Naive thymus-derived CD8-positive, alpha-beta T cell (primary cell): ENCODE data around the gene PRKRIP1. TPM values are rescaled to one million over a fixed set of nuclear protein-coding genes. Genes with fewer than 3 reads are reported as not detected.
"Not testable (repeated sequence)": the region's sequence is repeated elsewhere in the genome, so short reads cannot be mapped to it uniquely, and the experiment has no call there.

Experiments
- ATAC-seq, 2 donors: fragments of 150-1000 bp; cut with Tn5 transposase in 1 of 2; sonication (Bioruptor Pico), chemical (Tn5 transposase) in 1 of 2; 1 replicate in 1 of 2; 2 replicates in 1 of 2; pipeline ENCODE4 v1.10.0; 2021; ENCODE audit warnings: mild to moderate bottlenecking in 2 of 2, moderate library complexity in 2 of 2
- POLR2A ChIA-PET: fragments of 350-600 bp; sonication (Branson Sonifier 250); formaldehyde crosslinking; loops from one replicate; lab custom pipeline; 2021; ENCODE audit warnings: antibody characterized with exemption; lab: Charles Lee
- DNase-seq, 10 donors: peaks; one replicate each; pipeline versions ENCODE4 v3.0.0 to v3.0.0-alpha.2; 2020 to 2022
- H3K27ac Mint-ChIP-seq, 10 donors: one replicate each; pipeline ENCODE4 v1.8.0; 2020 to 2022; ENCODE audit warnings: mild to moderate bottlenecking in 10 of 10, mixed read lengths in 10 of 10, moderate library complexity in 4 of 10, inconsistent platforms in 1 of 10
- H3K27me3 Mint-ChIP-seq, 5 donors: one replicate each; pipeline ENCODE4 v1.8.0; 2021 to 2022; ENCODE audit warnings: mixed read lengths in 5 of 5
- H3K36me3 Mint-ChIP-seq, 3 donors: one replicate each; pipeline ENCODE4 v1.8.0; 2020 to 2022; ENCODE audit warnings: mixed read lengths in 3 of 3, mild to moderate bottlenecking in 2 of 3, inconsistent platforms in 1 of 3
- H3K4me1 Mint-ChIP-seq, 4 donors: one replicate each; pipeline ENCODE4 v1.8.0; 2021 to 2022; ENCODE audit warnings: mixed read lengths in 4 of 4
- H3K4me3 Mint-ChIP-seq, 10 donors: one replicate each; pipeline ENCODE4 v1.8.0; 2020 to 2022; ENCODE audit warnings: mild to moderate bottlenecking in 10 of 10, mixed read lengths in 10 of 10, moderate library complexity in 6 of 10, inconsistent platforms in 1 of 10
- H3K9me3 Mint-ChIP-seq, 9 donors: one replicate each; pipeline ENCODE4 v1.8.0; 2020 to 2022; ENCODE audit warnings: mixed read lengths in 9 of 9, mild to moderate bottlenecking in 3 of 9, inconsistent platforms in 1 of 9, moderate library complexity in 1 of 9
- polyA plus RNA-seq, 3 donors: library from polyadenylated mRNA; unstranded; fragments of 300-500 nt; fragmentation: Illumina TruSeq; gene quantifications; one replicate each; pipeline ENCODE4 v1.2.3, GENCODE V29; 2021
- total RNA-seq, 8 experiments: library from RNA in 2 of 8; stranded (reverse) in 2 of 8; gene quantifications; one replicate each; pipeline ENCODE4 v1.2.3 and lab custom pipeline; 2021 to 2026

Gene PRKRIP1
- total and polyA plus RNA-seq, 5 experiments from 2014 or later: 13.4 to 47.9 (median 27.0) TPM

DNA sequence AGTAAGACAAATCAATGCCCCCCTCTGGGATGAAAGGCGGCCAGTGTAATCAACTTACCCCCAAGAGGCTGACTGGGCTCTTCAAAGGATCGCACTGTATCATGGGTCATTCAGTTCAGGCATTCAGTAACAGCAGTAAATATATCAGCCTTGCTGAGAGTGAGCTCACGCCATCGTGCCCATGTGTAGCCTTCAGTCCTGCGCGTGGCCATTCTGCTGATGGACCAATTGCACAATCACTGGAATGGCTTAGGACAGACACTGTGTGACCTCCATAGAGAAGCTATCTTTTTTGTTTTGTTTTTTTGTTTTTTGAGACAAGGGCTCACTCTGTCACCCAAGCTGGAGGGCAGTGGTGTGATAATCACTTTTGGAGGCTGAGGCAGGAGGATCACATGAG is 9.1 kb upstream of the PRKRIP1 start:
- Mint-ChIP-seq H3K36me3 (peaks cover 0 to 42% (median 0%) of the 10 kb centered on the region in 3 donors), H3K9me3 (no peaks in the 10 kb centered on the region), H3K27ac (peak overlapping the region in 2 of 10 donors; percentile 22 to 64), H3K4me3 (no peak overlapping the region), H3K4me1 (peaks cover 0 to 4% (median 0%) of the 10 kb centered on the region in 4 donors), H3K27me3 (no peaks in the 10 kb centered on the region)
- DNase-seq (no peak), ATAC-seq (no peak)
- POLR2A ChIA-PET: interaction anchor here (3.3 kb wide), 1 partner anchor 9 kb away, joined by 12 read pairs; the partner anchor contains the start of gene PRKRIP1

- Mint-ChIP-seq H3K4me1 (peaks cover 0 to 2% (median 0%) of the 10 kb centered on the region in 4 donors), H3K9me3 (no peaks in the 10 kb centered on the region), H3K4me3 (no peak overlapping the region), H3K27ac (peak overlapping the region in 2 of 10 donors; percentile 4 to 6), H3K36me3 (peaks cover 0 to 29% (median 0%) of the 10 kb centered on the region in 3 donors), H3K27me3 (no peaks in the 10 kb centered on the region)
- POLR2A ChIA-PET: no interaction called here
- no peak for ATAC-seq
- no peak for DNase-seq
Observed at GRCh38 chr7:102389810-102390209, 6.4 kb upstream of the PRKRIP1 start.

- Mint-ChIP-seq H3K4me1 (peaks cover 5 to 6% (median 6%) of the 10 kb centered on the region in 4 donors), H3K36me3 (peaks cover 0 to 19% (median 0%) of the 10 kb centered on the region in 3 donors), H3K9me3 (no peaks in the 10 kb centered on the region), H3K27ac (no peak overlapping the region), H3K27me3 (no peaks in the 10 kb centered on the region), H3K4me3 (no peak overlapping the region)
- peak; percentile 71 to 83 for ATAC-seq
- peak; percentile 41 to 84 (median 62) for DNase-seq
- POLR2A ChIA-PET: no interaction called here
Observed at GRCh38 chr7:102390697-102391484, 5.3 kb upstream of the PRKRIP1 start.

- no peak for DNase-seq
- Mint-ChIP-seq H3K36me3 (peaks cover 0 to 9% (median 0%) of the 10 kb centered on the region in 3 donors), H3K27ac (peak overlapping the region in 1 of 10 donors; percentile 73), H3K4me1 (peaks cover 10 to 19% (median 15%) of the 10 kb centered on the region in 4 donors), H3K27me3 (no peaks in the 10 kb centered on the region), H3K4me3 (no peak overlapping the region), H3K9me3 (no peaks in the 10 kb centered on the region)
- POLR2A ChIA-PET: no interaction called here
- ATAC-seq: no peak
Observed at GRCh38 chr7:102392330-102392729, 3.8 kb upstream of the PRKRIP1 start.

- Mint-ChIP-seq H3K27me3 (no peaks in the 10 kb centered on the region), H3K4me1 (peaks cover 12 to 25% (median 21%) of the 10 kb centered on the region in 4 donors), H3K4me3 (peak overlapping the region in 1 of 10 donors; percentile 33), H3K9me3 (no peaks in the 10 kb centered on the region), H3K27ac (peak overlapping the region in 4 of 10 donors; percentile 31 to 65 (median 59)), H3K36me3 (peaks cover 0 to 8% (median 0%) of the 10 kb centered on the region in 3 donors)
- DNase-seq: no peak
- no peak for ATAC-seq
- POLR2A ChIA-PET: interaction anchor here (0.6 kb wide), 1 partner anchor 111 kb away, joined by 3 read pairs; no protein-coding TSS in a partner anchor
Observed at GRCh38 chr7:102393467-102393866, 2.7 kb upstream of the PRKRIP1 start.

GRCh38 chr7:102395592-102395872 is 631 bp upstream of the PRKRIP1 start:
- DNase-seq (no peak), ATAC-seq (no peak)
- Mint-ChIP-seq H3K27ac (peak overlapping the region; percentile 86 to 99 (median 96)), H3K27me3 (no peaks in the 10 kb centered on the region), H3K9me3 (no peaks in the 10 kb centered on the region), H3K4me1 (peaks cover 14 to 28% (median 23%) of the 10 kb centered on the region in 4 donors), H3K36me3 (peaks cover 0 to 23% (median 2%) of the 10 kb centered on the region in 3 donors), H3K4me3 (peak overlapping the region; percentile 89 to 99 (median 95))
- POLR2A ChIA-PET: interaction anchor here (0.5 to 3.2 kb wide), 15 partner anchors 8 to 1152 kb away, joined by 3 to 14 read pairs (median 5); no protein-coding TSS in a partner anchor

- H3K27me3 Mint-ChIP-seq: no peaks in the 10 kb centered on the region
- H3K4me1 Mint-ChIP-seq: peaks cover 16 to 28% (median 23%) of the 10 kb centered on the region in 4 donors
- peak overlapping the region; percentile 86 to 99 (median 96) for H3K27ac Mint-ChIP-seq
- H3K36me3 Mint-ChIP-seq: peaks cover 0 to 34% (median 2%) of the 10 kb centered on the region in 3 donors
- ATAC-seq: no peak
- POLR2A ChIA-PET: interaction anchor here (1.0 to 3.2 kb wide), 12 partner anchors 9 to 75 kb away, joined by 3 to 12 read pairs (median 6); no protein-coding TSS in a partner anchor
- H3K9me3 Mint-ChIP-seq: no peaks in the 10 kb centered on the region
- no peak for DNase-seq
- H3K4me3 Mint-ChIP-seq: peak overlapping the region; percentile 89 to 99 (median 95)
Observed at GRCh38 chr7:102396710-102397019, 502 bp downstream of the PRKRIP1 start.

DNA sequence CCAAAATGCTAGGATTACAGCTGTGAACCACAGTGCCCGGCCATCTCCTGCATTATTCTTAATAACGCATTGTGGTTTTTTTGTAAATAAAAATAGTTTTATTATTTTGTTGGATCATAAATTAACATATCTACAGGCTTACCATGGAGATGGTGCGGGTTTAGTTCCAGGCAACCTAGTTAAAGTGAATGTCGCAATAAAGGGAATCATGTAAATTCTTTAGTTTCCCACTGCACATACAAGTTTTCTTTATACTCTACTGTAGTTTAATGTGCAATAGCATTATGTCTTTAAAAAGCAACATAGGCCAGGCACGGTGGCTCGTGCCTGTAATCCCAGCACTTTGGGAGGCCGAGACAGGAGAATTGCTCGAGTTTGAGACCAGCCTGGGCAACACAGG is 2.4 kb downstream of the PRKRIP1 start:
- DNase-seq (no peak), ATAC-seq (no peak)
- Mint-ChIP-seq H3K4me3 (peak overlapping the region in 1 of 10 donors; percentile 6), H3K27ac (peak overlapping the region in 1 of 10 donors; percentile 33), H3K27me3 (no peaks in the 10 kb centered on the region), H3K36me3 (peaks cover 0 to 50% (median 8%) of the 10 kb centered on the region in 3 donors), H3K9me3 (no peaks in the 10 kb centered on the region), H3K4me1 (peaks cover 14 to 28% (median 24%) of the 10 kb centered on the region in 4 donors)
- POLR2A ChIA-PET: no interaction called here

GRCh38 chr7:102400360-102400759 is 4.2 kb downstream of the PRKRIP1 start:
- no peaks in the 10 kb centered on the region for H3K9me3 Mint-ChIP-seq
- DNase-seq (no peak), ATAC-seq (no peak)
- H3K27me3 Mint-ChIP-seq: no peaks in the 10 kb centered on the region
- H3K4me3 Mint-ChIP-seq: no peak overlapping the region
- POLR2A ChIA-PET: interaction anchor here (1.1 kb wide), 2 partner anchors 26 to 72 kb away, joined by 4 read pairs; no protein-coding TSS in a partner anchor
- peaks cover 19 to 35% (median 30%) of the 10 kb centered on the region in 4 donors for H3K4me1 Mint-ChIP-seq
- peak overlapping the region in 1 of 10 donors; percentile 25 for H3K27ac Mint-ChIP-seq
- peaks cover 0 to 67% (median 8%) of the 10 kb centered on the region in 3 donors for H3K36me3 Mint-ChIP-seq

DNA sequence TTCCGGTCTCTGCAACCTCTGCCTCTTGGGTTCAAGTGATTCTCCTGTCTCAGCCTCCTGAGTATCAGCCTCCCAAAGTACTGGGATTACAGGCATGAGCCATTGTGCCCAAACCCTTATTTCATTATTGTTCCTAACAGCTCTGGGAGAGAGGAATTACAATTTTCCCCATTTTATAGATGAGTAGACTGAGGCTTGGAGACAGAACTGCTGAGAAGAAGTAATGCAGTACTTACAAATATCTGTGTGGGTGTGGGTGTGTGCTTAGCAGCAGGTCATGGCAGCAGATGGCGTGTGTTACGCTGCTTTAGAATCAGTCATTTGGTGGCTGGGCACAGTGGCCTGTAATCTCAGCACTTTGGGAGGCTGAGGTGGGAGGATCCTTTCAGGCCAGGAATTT is 7.4 kb downstream of the PRKRIP1 start:
- DNase-seq (no peak), ATAC-seq (no peak)
- Mint-ChIP-seq H3K4me3 (no peak overlapping the region), H3K27ac (peak overlapping the region in 2 of 10 donors; percentile 59 to 65), H3K36me3 (peaks cover 0 to 95% (median 15%) of the 10 kb centered on the region in 3 donors), H3K9me3 (no peaks in the 10 kb centered on the region), H3K4me1 (peaks cover 5 to 21% (median 11%) of the 10 kb centered on the region in 4 donors), H3K27me3 (no peaks in the 10 kb centered on the region)
- POLR2A ChIA-PET: interaction anchor here (1.0 to 1.1 kb wide), 2 partner anchors 12 to 22 kb away, joined by 3 to 4 read pairs; no protein-coding TSS in a partner anchor

DNA sequence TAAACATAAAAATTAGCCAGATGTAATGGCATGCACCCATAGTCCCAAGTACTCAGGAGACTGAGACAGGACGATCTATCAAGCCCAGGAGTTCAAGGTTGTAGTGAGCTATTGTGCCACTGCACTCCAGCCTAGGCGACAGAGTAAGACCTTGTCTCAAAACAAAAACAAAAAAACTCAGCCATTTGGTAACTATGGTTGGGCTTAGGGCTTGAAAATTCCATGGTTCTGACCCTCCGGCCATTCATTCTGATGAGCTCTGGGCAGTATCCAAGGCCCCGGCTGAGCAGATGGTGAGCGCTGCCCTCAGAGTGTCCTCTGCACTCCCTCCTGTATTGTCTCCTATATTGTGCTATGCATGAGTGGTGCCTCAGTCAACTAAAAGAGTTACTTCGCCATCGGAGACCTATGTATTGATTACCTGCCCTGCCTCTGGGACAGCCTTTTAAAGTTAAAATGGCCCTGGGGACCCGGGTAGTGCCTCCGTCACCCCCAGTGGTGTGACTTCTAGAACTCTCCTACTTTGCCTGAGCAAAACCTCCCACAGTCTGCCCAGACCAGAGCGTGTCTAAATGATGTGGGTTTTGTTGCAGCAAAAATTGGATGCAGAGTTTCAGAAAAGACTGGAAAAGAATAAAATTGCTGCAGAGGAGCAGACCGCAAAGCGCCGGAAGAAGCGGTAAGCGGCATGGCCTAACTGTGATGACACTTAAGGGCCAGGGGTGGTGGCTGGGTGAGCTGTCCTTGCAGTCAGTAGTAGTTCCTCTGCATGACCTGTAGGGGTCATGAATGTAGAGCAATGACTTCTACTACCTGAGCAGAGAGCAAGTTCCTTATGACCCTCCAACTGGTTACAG is 8.1 kb downstream of the PRKRIP1 start:
- H3K4me1 Mint-ChIP-seq: peaks cover 5 to 24% (median 11%) of the 10 kb centered on the region in 4 donors
- POLR2A ChIA-PET: interaction anchor here (0.7 to 2.8 kb wide), 10 partner anchors 8 to 67 kb away, joined by 3 to 12 read pairs (median 4); partner anchors contain the start of genes ALKBH4, ORAI2 and PRKRIP1
- H3K27ac Mint-ChIP-seq: peak overlapping the region in 3 of 10 donors; percentile 27 to 50 (median 47)
- H3K27me3 Mint-ChIP-seq: no peaks in the 10 kb centered on the region
- peak in 9 of 10 donors; percentile 32 to 74 (median 46) for DNase-seq
- H3K4me3 Mint-ChIP-seq: no peak overlapping the region
- H3K36me3 Mint-ChIP-seq: peaks cover 0 to 95% (median 17%) of the 10 kb centered on the region in 3 donors
- no peaks in the 10 kb centered on the region for H3K9me3 Mint-ChIP-seq
- peak; percentile 99 to 100 for ATAC-seq

DNA sequence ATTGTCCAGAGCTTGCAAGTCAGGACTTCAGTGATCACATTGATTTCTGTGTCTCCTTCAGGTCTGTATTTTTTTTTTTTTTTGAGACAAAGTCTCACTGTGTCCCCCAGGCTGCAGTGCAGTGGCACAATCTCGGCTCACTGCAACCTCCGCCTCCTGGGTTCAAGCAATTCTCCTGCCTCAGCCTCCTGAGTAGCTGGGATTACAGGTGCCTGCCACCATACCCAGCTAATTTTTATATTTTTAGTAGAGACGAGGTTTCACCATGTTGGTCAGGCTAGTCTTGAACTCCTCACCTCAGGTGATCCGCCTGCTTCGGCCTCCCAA is 8.7 kb downstream of the PRKRIP1 start:
- not testable (repeated sequence) for H3K4me3 Mint-ChIP-seq, ATAC-seq, H3K27ac Mint-ChIP-seq, DNase-seq, H3K9me3 Mint-ChIP-seq, H3K27me3 Mint-ChIP-seq
- Mint-ChIP-seq H3K36me3 (peaks cover 3 to 95% (median 21%) of the 10 kb centered on the region in 3 donors), H3K4me1 (peaks cover 5 to 22% (median 9%) of the 10 kb centered on the region in 4 donors)
- POLR2A ChIA-PET: interaction anchor here (0.7 to 2.8 kb wide), 8 partner anchors 8 to 66 kb away, joined by 3 to 12 read pairs (median 4); partner anchors contain the start of genes ALKBH4, ORAI2 and PRKRIP1
